Femur (tissue), 1 donor: ENCODE data around the gene PASK.

ENCODE experiments used
- DNase-seq: peaks from one replicate; pipeline ENCODE4 v3.0.0-alpha.2; 2017

PASK gene

DNA sequence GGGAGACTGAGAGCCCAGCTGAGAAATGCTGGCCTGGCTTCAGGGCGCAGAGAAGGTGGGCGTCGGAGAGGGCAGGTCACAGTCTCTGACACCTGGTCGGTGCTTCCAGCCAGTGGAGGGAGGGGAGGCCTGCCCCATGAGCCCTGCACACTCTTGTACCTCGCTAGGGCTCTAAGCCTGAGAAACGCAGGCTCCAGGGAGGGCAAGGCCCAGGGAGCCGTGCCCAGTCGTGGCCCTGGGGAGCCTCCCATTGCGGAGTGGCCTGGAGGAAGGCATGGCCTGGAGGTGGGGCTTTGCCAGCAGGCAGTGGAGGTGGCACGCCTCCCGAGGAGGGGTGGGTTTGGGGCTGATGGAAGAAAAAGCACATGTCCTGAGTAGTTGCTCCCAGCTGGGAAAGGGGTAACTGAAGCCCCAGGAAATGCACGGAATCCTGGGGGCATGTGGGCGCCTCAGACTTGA is 86.2 kb downstream of the PASK start:
- no peak for DNase-seq

DNA sequence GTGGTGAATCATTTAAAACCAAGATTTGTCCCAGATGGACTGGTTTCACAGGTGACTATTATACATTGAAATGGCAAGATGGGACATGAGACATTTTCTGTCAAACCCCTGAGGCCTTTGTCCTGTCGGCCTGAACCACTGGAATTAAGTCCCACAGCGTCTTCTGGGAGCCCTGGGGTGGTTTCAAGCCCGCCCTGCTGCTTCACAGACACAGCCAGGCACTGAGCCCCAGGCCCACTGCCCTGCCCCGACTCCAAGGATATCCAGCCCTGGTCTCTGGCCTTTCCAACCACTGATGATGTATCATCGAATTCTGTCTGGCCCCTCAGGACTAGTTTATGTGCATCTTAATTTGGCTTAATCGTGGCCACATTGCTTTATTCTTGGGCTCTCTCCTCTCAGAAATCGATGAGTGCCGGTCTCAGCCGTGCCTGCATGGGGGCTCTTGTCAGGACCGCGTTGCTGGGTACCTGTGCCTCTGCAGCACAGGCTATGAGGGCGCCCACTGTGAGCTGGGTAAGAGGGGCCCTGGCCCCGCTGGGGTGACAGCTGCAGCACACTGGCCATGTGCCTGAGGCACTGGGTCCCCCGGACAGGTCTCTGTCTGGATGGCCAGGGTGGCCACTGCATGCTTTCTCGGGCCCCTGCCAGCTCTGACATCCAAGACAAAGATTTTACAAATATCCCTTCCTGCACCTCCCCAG is 86.7 kb downstream of the PASK start:
- DNase-seq: no peak

DNA sequence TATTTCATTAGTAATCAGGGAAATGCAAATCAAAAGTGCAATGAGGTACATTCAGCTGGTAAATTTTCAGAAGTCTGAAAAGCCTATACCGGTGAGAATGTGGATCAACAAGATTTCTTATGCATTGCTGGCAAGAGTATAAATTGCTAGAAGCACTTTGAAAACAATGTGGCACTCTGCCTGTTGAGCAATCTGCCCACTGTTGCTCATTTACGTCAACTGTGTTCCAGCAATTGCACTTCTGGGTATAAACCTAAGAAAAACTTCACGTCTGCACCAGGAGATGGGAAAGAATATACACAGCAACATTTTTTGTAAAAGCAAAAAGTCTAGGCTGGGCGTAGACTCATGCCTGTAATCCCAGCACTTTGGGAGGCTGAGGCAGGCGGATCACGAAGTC is 88.0 kb downstream of the PASK start:
- no peak for DNase-seq
